ENCODE measurements around the gene CHD3.

Gene CHD3

DNA sequence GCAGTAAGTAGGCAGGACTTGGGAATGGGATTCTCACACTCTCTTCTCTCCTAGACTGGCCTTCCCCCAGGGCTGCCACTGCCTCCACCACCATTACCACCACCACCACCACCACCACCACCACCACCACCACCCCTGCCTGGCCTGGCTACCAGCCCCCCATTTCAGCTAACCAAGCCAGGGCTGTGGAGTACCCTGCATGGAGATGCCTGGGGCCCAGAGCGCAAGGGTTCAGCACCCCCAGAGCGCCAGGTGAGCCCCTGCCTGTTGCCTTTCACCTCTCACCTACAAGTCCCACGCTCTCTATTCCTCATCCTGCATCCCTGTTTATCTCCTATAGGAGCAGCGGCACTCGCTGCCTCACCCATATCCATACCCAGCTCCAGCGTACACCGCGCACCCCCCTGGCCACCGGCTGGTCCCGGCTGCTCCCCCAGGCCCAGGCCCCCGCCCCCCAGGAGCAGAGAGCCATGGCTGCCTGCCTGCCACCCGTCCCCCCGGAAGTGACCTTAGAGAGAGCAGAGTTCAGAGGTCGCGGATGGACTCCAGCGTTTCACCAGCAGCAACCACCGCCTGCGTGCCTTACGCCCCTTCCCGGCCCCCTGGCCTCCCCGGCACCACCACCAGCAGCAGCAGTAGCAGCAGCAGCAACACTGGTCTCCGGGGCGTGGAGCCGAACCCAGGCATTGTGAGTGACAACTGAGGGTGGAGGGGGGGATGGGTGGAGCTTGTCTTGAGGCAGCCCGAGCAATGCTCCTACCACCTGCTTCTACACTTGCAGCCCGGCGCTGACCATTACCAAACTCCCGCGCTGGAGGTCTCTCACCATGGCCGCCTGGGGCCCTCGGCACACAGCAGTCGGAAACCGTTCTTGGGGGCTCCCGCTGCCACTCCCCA lies 41.6 kb upstream of the CHD3 start:
- H3K36me3 ChIP-seq (ENCODE audit: insufficient read depth, insufficient read length, low read length), result peaks cover 50% of the 10 kb centered on the region
- H3K4me1 ChIP-seq (ENCODE audit: insufficient read depth, insufficient read length), result peaks cover 5% of the 10 kb centered on the region
- no peak for TF ChIP-seq YY1 (IDR thresholded peaks at IDR 0.05; ENCODE audit: insufficient read depth, insufficient read length)
- no peak for TF ChIP-seq ZNF274 (IDR thresholded peaks at IDR 0.05; ENCODE audit: low read depth, low read length)
- TF ChIP-seq SUZ12 (IDR thresholded peaks at IDR 0.05; ENCODE audit: extremely low read depth, insufficient read depth, insufficient read length), result no peak
- no peaks in the 10 kb centered on the region for H3K27me3 ChIP-seq (ENCODE audit: insufficient read depth, insufficient read length)
- H3K9me3 ChIP-seq (ENCODE audit: insufficient read depth, low read length), result no peaks in the 10 kb centered on the region
- no peak overlapping the region for H3K9ac ChIP-seq (ENCODE audit: insufficient read length, low read depth)
- no peak for DNase-seq (ENCODE audit: low read depth, low spot score)
- H3K4me3 ChIP-seq (ENCODE audit: insufficient read length, low read depth), result no peak overlapping the region

DNA sequence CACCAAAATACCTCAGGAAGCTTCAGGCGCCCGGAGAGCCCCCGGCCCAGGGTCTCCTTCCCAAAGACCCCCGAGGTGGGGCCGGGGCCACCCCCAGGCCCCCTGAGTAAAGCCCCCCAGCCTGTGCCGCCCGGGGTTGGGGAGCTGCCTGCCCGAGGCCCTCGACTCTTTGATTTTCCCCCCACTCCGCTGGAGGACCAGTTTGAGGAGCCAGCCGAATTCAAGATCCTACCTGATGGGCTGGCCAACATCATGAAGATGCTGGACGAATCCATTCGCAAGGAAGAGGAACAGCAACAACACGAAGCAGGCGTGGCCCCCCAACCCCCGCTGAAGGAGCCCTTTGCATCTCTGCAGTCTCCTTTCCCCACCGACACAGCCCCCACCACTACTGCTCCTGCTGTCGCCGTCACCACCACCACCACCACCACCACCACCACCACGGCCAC lies 40.4 kb upstream of the CHD3 start:
- Histone ChIP-seq H3K36me3 (ENCODE audit: insufficient read depth, insufficient read length, low read length) (peaks cover 62% of the 10 kb centered on the region), H3K27me3 (ENCODE audit: insufficient read depth, insufficient read length) (no peaks in the 10 kb centered on the region), H3K9ac (ENCODE audit: insufficient read length, low read depth) (no peak overlapping the region), H3K9me3 (ENCODE audit: insufficient read depth, low read length) (no peaks in the 10 kb centered on the region), H3K4me3 (ENCODE audit: insufficient read length, low read depth) (no peak overlapping the region), H3K4me1 (ENCODE audit: insufficient read depth, insufficient read length) (peaks cover 6% of the 10 kb centered on the region)
- no peak for DNase-seq (ENCODE audit: low read depth, low spot score)
- TF ChIP-seq YY1 (IDR thresholded peaks at IDR 0.05; ENCODE audit: insufficient read depth, insufficient read length), result no peak
- TF ChIP-seq ZNF274 (IDR thresholded peaks at IDR 0.05; ENCODE audit: low read depth, low read length), result no peak
- no peak for TF ChIP-seq SUZ12 (IDR thresholded peaks at IDR 0.05; ENCODE audit: extremely low read depth, insufficient read depth, insufficient read length)

DNA sequence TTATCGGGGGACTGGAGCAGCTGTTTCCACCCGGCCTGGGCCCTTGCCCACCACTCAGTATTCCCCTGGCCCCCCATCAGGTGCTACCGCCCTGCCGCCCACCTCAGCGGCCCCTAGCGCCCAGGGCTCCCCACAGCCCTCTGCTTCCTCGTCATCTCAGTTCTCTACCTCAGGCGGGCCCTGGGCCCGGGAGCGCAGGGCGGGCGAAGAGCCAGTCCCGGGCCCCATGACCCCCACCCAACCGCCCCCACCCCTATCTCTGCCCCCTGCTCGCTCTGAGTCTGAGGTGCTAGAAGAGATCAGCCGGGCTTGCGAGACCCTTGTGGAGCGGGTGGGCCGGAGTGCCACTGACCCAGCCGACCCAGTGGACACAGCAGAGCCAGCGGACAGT lies 39.9 kb upstream of the CHD3 start:
- Histone ChIP-seq H3K4me1 (ENCODE audit: insufficient read depth, insufficient read length) (peaks cover 6% of the 10 kb centered on the region), H3K36me3 (ENCODE audit: insufficient read depth, insufficient read length, low read length) (peaks cover 64% of the 10 kb centered on the region), H3K9ac (ENCODE audit: insufficient read length, low read depth) (no peak overlapping the region), H3K4me3 (ENCODE audit: insufficient read length, low read depth) (no peak overlapping the region), H3K27me3 (ENCODE audit: insufficient read depth, insufficient read length) (no peaks in the 10 kb centered on the region), H3K9me3 (ENCODE audit: insufficient read depth, low read length) (no peaks in the 10 kb centered on the region)
- TF ChIP-seq SUZ12 (IDR thresholded peaks at IDR 0.05; ENCODE audit: extremely low read depth, insufficient read depth, insufficient read length), result no peak
- no peak for TF ChIP-seq YY1 (IDR thresholded peaks at IDR 0.05; ENCODE audit: insufficient read depth, insufficient read length)
- TF ChIP-seq ZNF274 (IDR thresholded peaks at IDR 0.05; ENCODE audit: low read depth, low read length), result no peak
- no peak for DNase-seq (ENCODE audit: low read depth, low spot score)

DNA sequence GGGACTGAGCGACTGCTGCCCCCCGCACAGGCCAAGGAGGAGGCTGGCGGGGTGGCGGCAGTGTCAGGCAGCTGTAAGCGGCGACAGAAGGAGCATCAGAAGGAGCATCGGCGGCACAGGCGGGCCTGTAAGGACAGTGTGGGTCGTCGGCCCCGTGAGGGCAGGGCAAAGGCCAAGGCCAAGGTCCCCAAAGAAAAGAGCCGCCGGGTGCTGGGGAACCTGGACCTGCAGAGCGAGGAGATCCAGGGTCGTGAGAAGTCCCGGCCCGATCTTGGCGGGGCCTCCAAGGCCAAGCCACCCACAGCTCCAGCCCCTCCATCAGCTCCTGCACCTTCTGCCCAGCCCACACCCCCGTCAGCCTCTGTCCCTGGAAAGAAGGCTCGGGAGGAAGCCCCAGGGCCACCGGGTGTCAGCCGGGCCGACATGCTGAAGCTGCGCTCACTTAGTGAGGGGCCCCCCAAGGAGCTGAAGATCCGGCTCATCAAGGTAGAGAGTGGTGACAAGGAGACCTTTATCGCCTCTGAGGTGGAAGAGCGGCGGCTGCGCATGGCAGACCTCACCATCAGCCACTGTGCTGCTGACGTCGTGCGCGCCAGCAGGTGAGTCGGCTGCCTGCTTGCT lies 39.3 kb upstream of the CHD3 start:
- H3K4me1 ChIP-seq (ENCODE audit: insufficient read depth, insufficient read length), result peaks cover 6% of the 10 kb centered on the region
- no peak overlapping the region for H3K9ac ChIP-seq (ENCODE audit: insufficient read length, low read depth)
- peaks cover 64% of the 10 kb centered on the region for H3K36me3 ChIP-seq (ENCODE audit: insufficient read depth, insufficient read length, low read length)
- no peaks in the 10 kb centered on the region for H3K9me3 ChIP-seq (ENCODE audit: insufficient read depth, low read length)
- no peaks in the 10 kb centered on the region for H3K27me3 ChIP-seq (ENCODE audit: insufficient read depth, insufficient read length)
- no peak for DNase-seq (ENCODE audit: low read depth, low spot score)
- TF ChIP-seq SUZ12 (IDR thresholded peaks at IDR 0.05; ENCODE audit: extremely low read depth, insufficient read depth, insufficient read length), result no peak
- TF ChIP-seq ZNF274 (IDR thresholded peaks at IDR 0.05; ENCODE audit: low read depth, low read length), result no peak
- TF ChIP-seq YY1 (IDR thresholded peaks at IDR 0.05; ENCODE audit: insufficient read depth, insufficient read length), result no peak
- no peak overlapping the region for H3K4me3 ChIP-seq (ENCODE audit: insufficient read length, low read depth)

- no peak overlapping the region for H3K4me3 ChIP-seq (ENCODE audit: insufficient read length, low read depth)
Observed at GRCh38 chr17:7849751-7850504, 38.7 kb upstream of the CHD3 start.

DNA sequence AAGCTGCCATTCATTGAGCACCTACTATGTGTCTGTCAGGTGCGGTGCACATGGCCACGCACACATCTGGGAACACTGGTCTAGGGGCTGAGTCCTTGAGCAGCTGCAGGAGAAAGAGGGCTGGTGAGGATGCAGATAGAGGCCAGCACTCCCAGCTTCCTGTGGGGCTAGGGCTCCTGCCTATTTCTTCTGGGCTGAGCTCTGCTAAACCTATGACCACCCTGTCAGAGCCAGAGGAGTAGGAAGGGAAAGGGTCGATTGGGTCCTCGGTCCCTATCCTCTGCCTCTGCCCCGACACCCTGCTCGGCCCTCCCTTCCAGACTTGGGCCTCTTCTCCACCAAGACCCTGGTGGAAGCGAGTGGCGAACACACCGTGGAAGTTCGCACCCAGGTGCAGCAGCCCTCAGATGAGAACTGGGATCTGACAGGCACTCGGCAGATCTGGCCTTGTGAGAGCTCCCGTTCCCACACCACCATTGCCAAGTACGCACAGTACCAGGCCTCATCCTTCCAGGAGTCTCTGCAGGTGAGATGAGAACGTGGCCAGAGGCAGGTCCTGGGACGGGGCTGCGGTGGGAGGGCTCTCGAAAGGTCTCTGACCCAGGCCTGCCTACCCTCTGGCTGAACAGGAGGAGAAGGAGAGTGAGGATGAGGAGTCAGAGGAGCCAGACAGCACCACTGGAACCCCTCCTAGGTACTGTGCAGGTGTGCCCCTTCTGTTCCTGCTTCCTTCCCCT lies 37.7 kb upstream of the CHD3 start:
- H3K9ac ChIP-seq (ENCODE audit: insufficient read length, low read depth), result peak overlapping the region; percentile 10
- H3K27me3 ChIP-seq (ENCODE audit: insufficient read depth, insufficient read length), result no peaks in the 10 kb centered on the region
- H3K36me3 ChIP-seq (ENCODE audit: insufficient read depth, insufficient read length, low read length), result peaks cover 58% of the 10 kb centered on the region
- no peak overlapping the region for H3K4me3 ChIP-seq (ENCODE audit: insufficient read length, low read depth)
- no peaks in the 10 kb centered on the region for H3K9me3 ChIP-seq (ENCODE audit: insufficient read depth, low read length)
- H3K4me1 ChIP-seq (ENCODE audit: insufficient read depth, insufficient read length), result peaks cover 6% of the 10 kb centered on the region
- no peak for DNase-seq (ENCODE audit: low read depth, low spot score)
- TF ChIP-seq YY1 (IDR thresholded peaks at IDR 0.05; ENCODE audit: insufficient read depth, insufficient read length) (no peak), SUZ12 (IDR thresholded peaks at IDR 0.05; ENCODE audit: extremely low read depth, insufficient read depth, insufficient read length) (no peak), ZNF274 (IDR thresholded peaks at IDR 0.05; ENCODE audit: low read depth, low read length) (no peak)

More at GRCh38 chr17:7849751-7850504, 38.7 kb upstream of the CHD3 start:
- no peaks in the 10 kb centered on the region for H3K27me3 ChIP-seq (ENCODE audit: insufficient read depth, insufficient read length)
- no peak overlapping the region for H3K9ac ChIP-seq (ENCODE audit: insufficient read length, low read depth)
- H3K9me3 ChIP-seq (ENCODE audit: insufficient read depth, low read length), result no peaks in the 10 kb centered on the region
- H3K4me1 ChIP-seq (ENCODE audit: insufficient read depth, insufficient read length), result peaks cover 6% of the 10 kb centered on the region
- DNase-seq (ENCODE audit: low read depth, low spot score), result no peak
- TF ChIP-seq YY1 (IDR thresholded peaks at IDR 0.05; ENCODE audit: insufficient read depth, insufficient read length), result no peak
- TF ChIP-seq SUZ12 (IDR thresholded peaks at IDR 0.05; ENCODE audit: extremely low read depth, insufficient read depth, insufficient read length), result no peak
- no peak for TF ChIP-seq ZNF274 (IDR thresholded peaks at IDR 0.05; ENCODE audit: low read depth, low read length)
- H3K36me3 ChIP-seq (ENCODE audit: insufficient read depth, insufficient read length, low read length), result peaks cover 64% of the 10 kb centered on the region

Data from NT2/D1 (cell line).